Measurements from ENCODE around the gene OSCP1. TPM values are rescaled to one million over a fixed set of nuclear protein-coding genes. Genes with fewer than 3 reads are reported as not detected.

The OSCP1 gene
- total RNA-seq, 1 donor from 2014 or later, result 7.1 TPM

GRCh38 chr1:36392836-36393235 lies 57.4 kb downstream of the OSCP1 start:
- Histone ChIP-seq H3K4me3 (no peak overlapping the region), H3K4me1 (peaks cover 44% of the 10 kb centered on the region), H3K27me3 (ENCODE audit: low read depth) (no peaks in the 10 kb centered on the region), H3K36me3 (peaks cover 39% of the 10 kb centered on the region), H3K9me3 (replicated peaks) (no peaks in the 10 kb centered on the region), H3K27ac (replicated peaks) (no peak overlapping the region)
- intact Hi-C loops (cut with micrococcal nuclease), result no loop called here
- no peak for TF ChIP-seq CTCF (IDR thresholded peaks at IDR 0.05; ENCODE audit: borderline replicate concordance)
- DNase-seq, result no peak

- no peaks in the 10 kb centered on the region for H3K9me3 ChIP-seq (replicated peaks)
- peaks cover 39% of the 10 kb centered on the region for H3K36me3 ChIP-seq
- H3K27me3 ChIP-seq (ENCODE audit: low read depth), result no peaks in the 10 kb centered on the region
- TF ChIP-seq CTCF (IDR thresholded peaks at IDR 0.05; ENCODE audit: borderline replicate concordance), result no peak
- no peak for DNase-seq
- H3K4me3 ChIP-seq, result no peak overlapping the region
- intact Hi-C loops (cut with micrococcal nuclease), result no loop called here
- H3K27ac ChIP-seq (replicated peaks), result no peak overlapping the region
- peaks cover 45% of the 10 kb centered on the region for H3K4me1 ChIP-seq
These were observed 59.0 kb downstream of the OSCP1 start for GRCh38 chr1:36391271-36391670.

GRCh38 chr1:36390411-36390810 lies 59.8 kb downstream of the OSCP1 start:
- peak overlapping the region; percentile 57 for H3K27ac ChIP-seq (replicated peaks)
- no peaks in the 10 kb centered on the region for H3K27me3 ChIP-seq (ENCODE audit: low read depth)
- H3K4me3 ChIP-seq, result no peak overlapping the region
- intact Hi-C loops (cut with micrococcal nuclease), result no loop called here
- peaks cover 39% of the 10 kb centered on the region for H3K36me3 ChIP-seq
- no peak for DNase-seq
- H3K9me3 ChIP-seq (replicated peaks), result no peaks in the 10 kb centered on the region
- peaks cover 47% of the 10 kb centered on the region for H3K4me1 ChIP-seq
- TF ChIP-seq CTCF (IDR thresholded peaks at IDR 0.05; ENCODE audit: borderline replicate concordance), result no peak

GRCh38 chr1:36389999-36390398 lies 60.3 kb downstream of the OSCP1 start:
- no peak for DNase-seq
- peaks cover 39% of the 10 kb centered on the region for H3K36me3 ChIP-seq
- no peak overlapping the region for H3K4me3 ChIP-seq
- intact Hi-C loops (cut with micrococcal nuclease), result no loop called here
- H3K4me1 ChIP-seq, result peaks cover 51% of the 10 kb centered on the region
- no peak for TF ChIP-seq CTCF (IDR thresholded peaks at IDR 0.05; ENCODE audit: borderline replicate concordance)
- peak overlapping the region; percentile 57 for H3K27ac ChIP-seq (replicated peaks)
- H3K27me3 ChIP-seq (ENCODE audit: low read depth), result no peaks in the 10 kb centered on the region
- H3K9me3 ChIP-seq (replicated peaks), result no peaks in the 10 kb centered on the region

- no peaks in the 10 kb centered on the region for H3K27me3 ChIP-seq (ENCODE audit: low read depth)
- no peaks in the 10 kb centered on the region for H3K9me3 ChIP-seq (replicated peaks)
- peaks cover 58% of the 10 kb centered on the region for H3K4me1 ChIP-seq
- peak overlapping the region; percentile 57 for H3K27ac ChIP-seq (replicated peaks)
- DNase-seq, result no peak
- H3K4me3 ChIP-seq, result no peak overlapping the region
- no peak for TF ChIP-seq CTCF (IDR thresholded peaks at IDR 0.05; ENCODE audit: borderline replicate concordance)
- peaks cover 39% of the 10 kb centered on the region for H3K36me3 ChIP-seq
- intact Hi-C loops (cut with micrococcal nuclease), result no loop called here
These were observed 61.0 kb downstream of the OSCP1 start for GRCh38 chr1:36389261-36389660.
